ENCODE results near the gene CYB561A3. TPM values are rescaled to one million over a fixed set of nuclear protein-coding genes. Genes with fewer than 3 reads are reported as not detected.

CYB561A3 gene
- total and polyA plus RNA-seq, 4 donors, result 12.5 to 27.3 (median 17.7) TPM

DNA sequence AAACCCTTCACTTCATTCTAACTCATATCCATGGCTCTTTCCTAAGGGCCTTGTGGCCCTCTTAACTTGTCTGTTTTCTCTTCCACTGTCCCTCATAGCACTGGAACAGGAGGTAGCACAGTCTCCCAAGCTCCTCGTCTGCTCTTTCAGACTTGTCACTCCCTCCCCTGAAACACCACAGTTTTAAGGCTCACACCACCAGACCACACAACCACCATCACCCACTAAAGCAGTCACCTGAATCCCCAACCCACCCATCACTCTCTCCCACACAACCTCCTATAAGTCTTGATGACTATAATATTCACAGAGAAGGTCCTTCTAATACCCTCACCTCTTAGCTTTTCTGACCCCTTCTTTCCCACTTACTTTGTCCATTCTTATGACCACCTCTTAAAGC, 55.5 kb downstream of the CYB561A3 start:
- no peak overlapping the region for H3K4me3 ChIP-seq (ENCODE audit: low read depth, low read length)
- no peaks in the 10 kb centered on the region for H3K4me1 ChIP-seq (ENCODE audit: control insufficient read depth, insufficient read depth, low read length)
- no peaks in the 10 kb centered on the region for H3K9me3 ChIP-seq (ENCODE audit: control insufficient read depth, insufficient read depth, low read length)
- WGBS (ENCODE audit: insufficient coverage), result 93% methylated on average over 1 of the region's 1 CpG
- no peak overlapping the region for H3K27ac ChIP-seq (ENCODE audit: low read depth, low read length)
- no peaks in the 10 kb centered on the region for H3K27me3 ChIP-seq (ENCODE audit: control insufficient read depth, insufficient read depth, low read length)
- DNase-seq (ENCODE audit: low read depth in 4 of 6, low spot score in 6 of 6), result no peak
- peaks cover 88% of the 10 kb centered on the region for H3K36me3 ChIP-seq (ENCODE audit: control insufficient read depth, insufficient read depth, low read length)

DNA sequence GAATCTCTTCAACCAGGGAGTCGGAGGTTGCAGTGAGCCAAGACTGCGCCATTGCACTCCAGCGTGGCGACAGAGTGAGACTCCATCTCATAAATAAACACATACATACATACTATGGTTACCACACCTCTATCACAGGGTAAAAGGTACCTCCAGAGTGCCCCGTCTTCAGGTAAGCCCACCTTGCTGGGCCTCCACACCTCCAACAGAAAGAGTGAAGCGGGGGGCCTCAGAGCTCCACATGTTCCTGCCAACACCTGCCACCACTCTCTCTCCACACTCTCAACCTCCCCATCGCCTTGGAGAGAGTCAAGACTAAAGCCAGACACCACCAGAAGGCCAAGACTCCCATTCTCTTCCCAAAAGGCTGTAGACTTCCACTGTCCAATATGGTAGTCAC, 56.3 kb downstream of the CYB561A3 start:
- no peaks in the 10 kb centered on the region for H3K27me3 ChIP-seq (ENCODE audit: control insufficient read depth, insufficient read depth, low read length)
- WGBS (ENCODE audit: insufficient coverage), result 99% methylated on average over 6 of the region's 7 CpGs

DNA sequence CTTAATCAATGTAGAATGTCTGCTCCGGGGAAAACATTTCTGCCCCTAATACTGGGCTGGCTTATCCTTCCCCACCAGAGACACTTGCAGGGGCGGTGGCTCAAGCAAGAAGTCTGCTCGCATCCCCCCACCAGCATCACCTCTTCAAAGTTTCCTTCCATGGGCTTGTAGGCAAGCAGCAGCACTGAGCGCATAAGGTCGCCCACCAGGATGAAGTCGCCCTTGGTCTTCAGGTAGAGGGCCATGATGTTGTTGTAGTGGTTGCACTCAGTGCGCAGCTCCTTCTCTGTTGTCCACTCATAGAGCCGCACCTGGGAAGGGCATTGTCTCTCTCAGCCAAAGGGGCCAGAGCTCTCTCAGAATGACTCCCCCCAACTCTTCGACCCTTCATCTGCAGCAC, 58.0 kb downstream of the CYB561A3 start:
- Histone ChIP-seq H3K27me3 (ENCODE audit: control insufficient read depth, insufficient read depth, low read length) (no peaks in the 10 kb centered on the region), H3K9me3 (ENCODE audit: control insufficient read depth, insufficient read depth, low read length) (no peaks in the 10 kb centered on the region), H3K36me3 (ENCODE audit: control insufficient read depth, insufficient read depth, low read length) (peaks cover 80% of the 10 kb centered on the region), H3K4me1 (ENCODE audit: control insufficient read depth, insufficient read depth, low read length) (no peaks in the 10 kb centered on the region), H3K4me3 (ENCODE audit: low read depth, low read length) (no peak overlapping the region), H3K27ac (ENCODE audit: low read depth, low read length) (no peak overlapping the region)
- WGBS (ENCODE audit: insufficient coverage), result 100% methylated on average over 6 of the region's 9 CpGs
- no peak for DNase-seq (ENCODE audit: low read depth in 4 of 6, low spot score in 6 of 6)

More for the DNA sequence above, 56.3 kb downstream of the CYB561A3 start:
- Histone ChIP-seq H3K9me3 (ENCODE audit: control insufficient read depth, insufficient read depth, low read length) (no peaks in the 10 kb centered on the region), H3K4me3 (ENCODE audit: low read depth, low read length) (no peak overlapping the region), H3K4me1 (ENCODE audit: control insufficient read depth, insufficient read depth, low read length) (no peaks in the 10 kb centered on the region), H3K36me3 (ENCODE audit: control insufficient read depth, insufficient read depth, low read length) (peaks cover 86% of the 10 kb centered on the region), H3K27ac (ENCODE audit: low read depth, low read length) (no peak overlapping the region)
- no peak for DNase-seq (ENCODE audit: low read depth in 4 of 6, low spot score in 6 of 6)

DNA sequence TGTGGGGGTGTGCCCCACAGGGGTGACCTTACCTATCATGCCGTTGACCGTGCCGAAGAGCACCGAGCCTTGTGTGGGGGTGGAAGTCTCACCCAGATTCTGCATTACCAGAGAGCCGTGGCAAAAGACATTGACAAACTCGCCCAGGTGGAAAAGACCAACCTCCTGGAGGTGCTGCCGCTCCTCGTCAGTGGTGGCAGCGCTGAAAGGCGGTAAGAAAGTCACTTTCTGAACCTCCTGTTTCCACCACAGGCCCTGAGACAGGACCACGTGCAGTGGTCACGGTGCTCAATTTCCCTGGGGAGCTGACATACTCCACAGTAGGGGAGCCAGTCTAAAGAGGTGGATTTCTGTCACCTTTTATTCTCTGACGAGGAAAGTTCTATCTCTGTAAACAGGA, 59.1 kb downstream of the CYB561A3 start:
- WGBS (ENCODE audit: insufficient coverage), result 94% methylated on average over 9 of the region's 13 CpGs
- H3K4me3 ChIP-seq (ENCODE audit: low read depth, low read length), result no peak overlapping the region
- H3K27me3 ChIP-seq (ENCODE audit: control insufficient read depth, insufficient read depth, low read length), result no peaks in the 10 kb centered on the region
- no peaks in the 10 kb centered on the region for H3K9me3 ChIP-seq (ENCODE audit: control insufficient read depth, insufficient read depth, low read length)
- DNase-seq (ENCODE audit: low read depth in 4 of 6, low spot score in 6 of 6), result no peak
- no peaks in the 10 kb centered on the region for H3K4me1 ChIP-seq (ENCODE audit: control insufficient read depth, insufficient read depth, low read length)
- peaks cover 72% of the 10 kb centered on the region for H3K36me3 ChIP-seq (ENCODE audit: control insufficient read depth, insufficient read depth, low read length)
- H3K27ac ChIP-seq (ENCODE audit: low read depth, low read length), result no peak overlapping the region

Other genes starting within 250 kb of the CYB561A3 start
- 10 to 100 TPM in 1 of 2 donors, 1 to 10 TPM in 1; 4.8 to 11.4 TPM for gene VPS37C, start 200.5 kb downstream of the CYB561A3 start, total RNA-seq
- 10 to 100 TPM; 14.1 to 16.5 TPM for gene VPS37C, start 200.5 kb downstream of the CYB561A3 start, polyA plus RNA-seq (ENCODE audit: insufficient read length in 2 of 2)
- under 1 TPM; 0.59 to 0.66 TPM for gene PGA3, start 158.4 kb downstream of the CYB561A3 start, total RNA-seq
- under 1 TPM; 0.17 to 0.21 TPM for gene PGA3, start 158.4 kb downstream of the CYB561A3 start, polyA plus RNA-seq (ENCODE audit: insufficient read length in 2 of 2)
- gene PGA4, start 139.5 kb downstream of the CYB561A3 start, total RNA-seq, result 1 to 10 TPM in 1 of 2 donors, under 1 TPM in 1; 0.99 to 1.8 TPM
- gene PGA4, start 139.5 kb downstream of the CYB561A3 start, polyA plus RNA-seq (ENCODE audit: insufficient read length in 2 of 2), result under 1 TPM in 1 of 2 donors, not detected in 1; 0.39 TPM
- under 1 TPM; 0.33 to 0.50 TPM for gene PGA5, start 120.7 kb downstream of the CYB561A3 start, total RNA-seq
- gene PGA5, start 120.7 kb downstream of the CYB561A3 start, polyA plus RNA-seq (ENCODE audit: insufficient read length in 2 of 2), result under 1 TPM; 0.77 to 0.79 TPM
- 1 to 10 TPM; 1.5 to 2.4 TPM for gene VWCE, start 66.6 kb downstream of the CYB561A3 start, total RNA-seq
- gene VWCE, start 66.6 kb downstream of the CYB561A3 start, polyA plus RNA-seq (ENCODE audit: insufficient read length in 2 of 2), result 10 to 100 TPM in 1 of 2 donors, 1 to 10 TPM in 1; 5.3 to 10.7 TPM
- 100 to 1,000 TPM; 162 to 254 TPM for gene DDB1, start 28.8 kb downstream of the CYB561A3 start, total RNA-seq
- gene DDB1, start 28.8 kb downstream of the CYB561A3 start, polyA plus RNA-seq (ENCODE audit: insufficient read length in 2 of 2), result 100 to 1,000 TPM; 174 to 179 TPM
- 10 to 100 TPM; 14.9 to 27.9 TPM for gene TKFC, start 28.7 kb downstream of the CYB561A3 start, total RNA-seq
- 10 to 100 TPM; 29.6 to 37.7 TPM for gene TKFC, start 28.7 kb downstream of the CYB561A3 start, polyA plus RNA-seq (ENCODE audit: insufficient read length in 2 of 2)
- gene TMEM138, start 492 bp upstream of the CYB561A3 start, total RNA-seq, result 10 to 100 TPM; 19.0 to 30.4 TPM
- 10 to 100 TPM; 32.3 to 41.2 TPM for gene TMEM138, start 492 bp upstream of the CYB561A3 start, polyA plus RNA-seq (ENCODE audit: insufficient read length in 2 of 2)
- gene TMEM216, start 30.7 kb upstream of the CYB561A3 start, total RNA-seq, result 10 to 100 TPM; 12.8 to 22.6 TPM
- gene TMEM216, start 30.7 kb upstream of the CYB561A3 start, polyA plus RNA-seq (ENCODE audit: insufficient read length in 2 of 2), result 10 to 100 TPM; 20.9 to 26.9 TPM
- gene CPSF7, start 68.1 kb upstream of the CYB561A3 start, total RNA-seq, result 10 to 100 TPM; 30.4 to 46.2 TPM
- 100 to 1,000 TPM in 1 of 2 donors, 10 to 100 TPM in 1; 95.5 to 104 TPM for gene CPSF7, start 68.1 kb upstream of the CYB561A3 start, polyA plus RNA-seq (ENCODE audit: insufficient read length in 2 of 2)
- 10 to 100 TPM; 34.7 to 64.5 TPM for gene SDHAF2, start 68.2 kb upstream of the CYB561A3 start, total RNA-seq
- gene SDHAF2, start 68.2 kb upstream of the CYB561A3 start, polyA plus RNA-seq (ENCODE audit: insufficient read length in 2 of 2), result 10 to 100 TPM; 40.3 to 52.7 TPM
- 1 to 10 TPM; 1.4 to 6.4 TPM for gene LRRC10B, start 146.9 kb upstream of the CYB561A3 start, total RNA-seq
- 10 to 100 TPM in 1 of 2 donors, 1 to 10 TPM in 1; 8.2 to 11.8 TPM for gene LRRC10B, start 146.9 kb upstream of the CYB561A3 start, polyA plus RNA-seq (ENCODE audit: insufficient read length in 2 of 2)
- gene SYT7, start 219.2 kb upstream of the CYB561A3 start, total RNA-seq, result 10 to 100 TPM in 1 of 2 donors, 1 to 10 TPM in 1; 9.8 to 31.1 TPM
- 10 to 100 TPM; 51.4 to 57.7 TPM for gene SYT7, start 219.2 kb upstream of the CYB561A3 start, polyA plus RNA-seq (ENCODE audit: insufficient read length in 2 of 2)

Measured in spinal cord (tissue), 10 donors.